Suprapubic skin (tissue), 4 donors: ENCODE measurements around the gene TSPAN18. TPM values are rescaled to one million over a fixed set of nuclear protein-coding genes. Genes with fewer than 3 reads are reported as not detected.

ENCODE experiments used
- DNase-seq, 2 donors: peaks; one replicate each; pipeline ENCODE4 v3.0.0-alpha.2; 2019; ENCODE audit warnings: low spot score in 2 of 2
- H3K27ac ChIP-seq: fragments of 200-600 bp; sonication (generic); one replicate; pipeline ENCODE4 v1.5.1; 2019
- H3K27me3 ChIP-seq: fragments of 200-600 bp; sonication (generic); one replicate; pipeline ENCODE4 v1.5.1; 2019
- H3K36me3 ChIP-seq: fragments of 200-600 bp; sonication (generic); one replicate; pipeline ENCODE4 v1.5.1; 2019
- H3K4me1 ChIP-seq: fragments of 200-600 bp; sonication (generic); one replicate; pipeline ENCODE4 v1.5.1; 2019
- H3K4me3 ChIP-seq: fragments of 200-600 bp; sonication (generic); one replicate; pipeline ENCODE4 v1.5.1; 2019; ENCODE audit warnings: mild to moderate bottlenecking
- H3K9me3 ChIP-seq: fragments of 200-600 bp; sonication (generic); one replicate; pipeline ENCODE4 v1.5.1; 2019
- CTCF ChIP-seq, 2 donors: fragments of 200-600 bp in 1 of 2; fragments of 450-650 bp in 1 of 2; sonication (generic) in 1 of 2; IDR thresholded peaks; one replicate each; pipeline ENCODE4 v1.5.1; 2016 to 2019; ENCODE audit warnings: antibody characterized with exemption in 2 of 2, mild to moderate bottlenecking in 1 of 2, moderate library complexity in 1 of 2
- EP300 ChIP-seq: sonication (generic); formaldehyde crosslinking; IDR thresholded peaks from one replicate; pipeline ENCODE4 v1.6.1; 2017; ENCODE audit warnings: antibody characterized with exemption
- POLR2A ChIP-seq, 2 donors: fragments of 450-650 bp; IDR thresholded peaks; one replicate each; pipeline ENCODE4 v1.6.1; 2017; ENCODE audit warnings: antibody characterized with exemption in 2 of 2, mild to moderate bottlenecking in 2 of 2, moderate library complexity in 2 of 2
- POLR2AphosphoS5 ChIP-seq, 3 donors: sonication (generic); formaldehyde crosslinking; IDR thresholded peaks; one replicate each; pipeline ENCODE4 v1.6.1; 2017; ENCODE audit warnings: antibody characterized with exemption in 3 of 3
- WGBS: methylation state at CpG from one replicate; pipeline ENCODE4 v1.1.5; 2018; 5-methylcytosine and 5-hydroxymethylcytosine counted together
- total RNA-seq, 4 donors: library from RNA; depleted of rRNA; stranded (reverse); fragments of >200 nt; gene quantifications; one replicate each; pipeline ENCODE4 v1.1.0, GENCODE V29; 2016

TSPAN18 gene
- total RNA-seq, 4 donors from 2014 or later = 1.3 to 5.1 (median 3.9) TPM

DNA sequence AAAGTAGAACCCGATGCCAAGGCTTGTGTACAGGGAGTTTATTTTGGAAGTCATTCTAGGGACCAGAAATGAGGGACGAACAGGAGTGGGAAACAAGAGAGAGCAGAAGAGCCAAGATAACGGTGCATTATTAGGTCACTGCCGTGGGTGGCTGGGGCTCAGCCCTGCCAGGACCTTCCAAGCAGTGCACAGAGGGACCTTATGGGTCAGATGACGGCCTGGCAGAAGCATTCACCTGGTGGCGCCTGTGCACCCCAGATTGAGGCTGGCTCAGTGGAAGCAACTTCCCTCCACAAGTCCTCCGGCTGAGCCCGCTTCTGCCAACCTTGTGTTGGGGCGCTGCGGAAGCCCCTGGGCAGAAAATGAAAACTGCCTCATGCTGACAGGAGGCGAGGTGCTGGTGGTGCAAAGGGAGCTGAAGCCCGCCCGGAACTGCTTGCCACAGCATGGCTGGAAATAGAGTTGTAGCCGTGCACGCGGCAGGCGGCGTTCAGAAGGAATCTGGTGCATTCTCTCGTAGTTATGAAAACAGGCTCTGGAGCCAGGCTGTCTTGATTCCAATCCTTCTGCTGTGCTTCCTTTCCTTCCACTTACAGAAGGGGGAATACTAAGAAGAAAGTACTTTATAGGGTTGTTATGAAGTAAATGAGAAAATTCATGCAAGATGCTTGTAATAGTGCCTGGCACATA, 246.1 kb downstream of the TSPAN18 start:
- H3K4me1 ChIP-seq = peaks cover 9% of the 10 kb centered on the region
- no peak for DNase-seq
- no peak overlapping the region for H3K4me3 ChIP-seq
- WGBS = 78% methylated on average over 19 of the region's 19 CpGs
- H3K27me3 ChIP-seq = no peaks in the 10 kb centered on the region
- no peak overlapping the region for H3K27ac ChIP-seq
- TF ChIP-seq EP300 (no peak), POLR2AphosphoS5 (IDR thresholded peaks at IDR 0.05) (no peak), CTCF (IDR thresholded peaks at IDR 0.05) (no peak), POLR2A (IDR thresholded peaks at IDR 0.05) (no peak)
- H3K9me3 ChIP-seq = no peaks in the 10 kb centered on the region
- no peaks in the 10 kb centered on the region for H3K36me3 ChIP-seq

DNA sequence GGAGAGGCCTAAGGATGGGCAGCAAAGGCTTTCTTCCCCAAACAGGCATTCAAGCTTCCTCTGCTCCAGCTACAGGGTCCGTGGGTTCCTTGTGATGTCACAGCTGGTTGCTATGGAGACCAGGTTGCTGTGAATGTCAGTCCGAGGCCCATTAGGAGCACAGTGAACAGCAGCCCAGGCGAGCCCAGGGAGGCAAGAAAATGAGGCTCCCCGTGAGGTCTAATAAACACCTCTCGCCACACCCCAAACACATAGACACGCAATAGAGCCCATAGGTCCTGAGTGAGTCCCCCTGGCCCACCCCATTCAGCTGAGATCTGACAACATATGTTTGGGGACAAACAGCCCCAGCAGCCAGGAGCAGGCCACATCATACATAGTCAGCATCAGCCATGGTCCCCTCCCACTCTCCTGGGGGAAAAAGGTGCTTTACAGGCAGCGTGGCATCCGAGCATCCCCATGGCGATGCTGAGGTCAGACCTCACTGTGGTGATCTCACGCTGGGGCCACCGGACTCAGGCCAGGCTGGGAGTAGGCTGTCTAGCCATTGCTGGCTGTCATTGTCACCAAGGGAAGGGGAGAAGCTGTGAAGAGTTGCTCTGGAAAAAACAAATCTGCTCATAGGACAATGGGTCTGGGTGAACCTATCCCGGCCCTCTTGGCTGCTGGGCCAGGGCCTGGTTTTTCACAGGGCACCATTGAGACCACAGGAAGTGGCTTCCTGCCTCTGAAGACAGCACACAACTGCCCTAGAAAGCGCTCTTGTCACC, 247.1 kb downstream of the TSPAN18 start:
- H3K27ac ChIP-seq = no peak overlapping the region

DNA sequence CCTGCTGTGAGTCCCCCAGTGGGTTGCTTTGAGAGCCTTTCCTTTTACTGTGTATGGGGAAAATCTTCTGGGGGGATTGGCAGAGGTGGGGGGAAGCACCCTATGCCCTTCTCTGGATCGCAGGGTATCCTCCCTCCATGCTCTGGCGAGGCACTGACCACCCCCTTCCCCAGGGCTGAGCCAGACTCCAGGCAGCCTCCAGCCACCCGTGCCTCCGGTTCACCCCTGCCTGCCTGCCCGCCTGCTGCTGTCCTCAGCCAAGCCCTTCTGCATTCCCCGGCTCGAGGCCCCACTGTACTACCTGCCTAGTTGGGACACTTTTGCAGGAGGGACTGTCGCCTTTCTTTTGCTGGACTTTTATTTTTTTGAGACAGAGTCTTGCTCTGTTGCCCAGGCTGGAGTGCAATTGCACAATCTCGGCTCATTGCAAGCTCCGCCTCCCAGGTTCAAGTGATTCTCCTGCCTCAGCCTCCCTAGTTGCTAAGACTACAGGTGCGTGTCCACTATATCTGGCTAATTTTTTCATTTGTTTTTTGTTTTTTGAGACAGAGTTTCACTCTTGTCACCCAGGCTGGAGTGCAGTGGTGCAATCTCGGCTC, 247.7 kb downstream of the TSPAN18 start:
- Histone ChIP-seq H3K4me3 (no peak overlapping the region), H3K27me3 (no peaks in the 10 kb centered on the region), H3K9me3 (no peaks in the 10 kb centered on the region), H3K36me3 (no peaks in the 10 kb centered on the region), H3K4me1 (peaks cover 22% of the 10 kb centered on the region), H3K27ac (no peak overlapping the region)
- DNase-seq = no peak
- 86% methylated on average over 12 of the region's 12 CpGs for WGBS
- TF ChIP-seq POLR2A (IDR thresholded peaks at IDR 0.05) (no peak), POLR2AphosphoS5 (IDR thresholded peaks at IDR 0.05) (no peak), EP300 (no peak)

More for the DNA sequence above, 247.1 kb downstream of the TSPAN18 start:
- Histone ChIP-seq H3K4me3 (no peak overlapping the region), H3K36me3 (no peaks in the 10 kb centered on the region), H3K9me3 (no peaks in the 10 kb centered on the region), H3K4me1 (peaks cover 15% of the 10 kb centered on the region), H3K27me3 (no peaks in the 10 kb centered on the region)
- WGBS = 76% methylated on average over 7 of the region's 13 CpGs
- no peak for DNase-seq
- TF ChIP-seq CTCF (IDR thresholded peaks at IDR 0.05) (no peak), POLR2A (IDR thresholded peaks at IDR 0.05) (no peak), POLR2AphosphoS5 (IDR thresholded peaks at IDR 0.05) (no peak), EP300 (no peak)

DNA sequence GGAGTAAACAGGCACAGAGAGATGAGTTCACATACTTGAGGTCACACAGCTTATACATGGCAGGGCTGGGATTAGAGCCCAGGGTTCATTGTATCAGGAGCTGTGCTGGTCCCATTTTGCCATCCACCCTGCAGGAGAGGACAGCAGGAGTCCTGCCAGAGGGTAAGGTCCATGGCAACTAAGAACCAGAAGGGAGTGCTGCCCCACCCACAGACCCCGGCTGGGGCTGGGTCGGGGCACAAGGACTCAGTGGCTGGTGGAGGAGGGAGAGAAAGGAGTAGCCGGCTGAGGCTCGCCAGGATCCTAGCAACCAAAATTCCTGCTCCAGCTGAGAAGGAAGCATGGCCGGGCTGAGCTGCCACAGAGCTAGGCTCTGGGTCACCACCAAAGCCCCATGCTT, 249.8 kb downstream of the TSPAN18 start:
- H3K27ac ChIP-seq = no peak overlapping the region
- no peak for DNase-seq
- 91% methylated on average over 5 of the region's 5 CpGs for WGBS

GRCh38 chr11:44977493-44977984, 250.8 kb downstream of the TSPAN18 start:
- Histone ChIP-seq H3K27ac (no peak overlapping the region), H3K27me3 (no peaks in the 10 kb centered on the region), H3K4me1 (peaks cover 32% of the 10 kb centered on the region), H3K4me3 (no peak overlapping the region), H3K36me3 (no peaks in the 10 kb centered on the region), H3K9me3 (no peaks in the 10 kb centered on the region)
- WGBS = 30% methylated on average over 9 of the region's 9 CpGs
- TF ChIP-seq EP300 (no peak), POLR2A (IDR thresholded peaks at IDR 0.05) (no peak), CTCF (IDR thresholded peaks at IDR 0.05) (no peak), POLR2AphosphoS5 (IDR thresholded peaks at IDR 0.05) (no peak)
- DNase-seq = no peak

More for the DNA sequence above, 249.8 kb downstream of the TSPAN18 start:
- H3K4me1 ChIP-seq = peaks cover 32% of the 10 kb centered on the region
- H3K27me3 ChIP-seq = no peaks in the 10 kb centered on the region
- H3K36me3 ChIP-seq = no peaks in the 10 kb centered on the region
- H3K4me3 ChIP-seq = no peak overlapping the region
- no peak for TF ChIP-seq EP300
- TF ChIP-seq POLR2A (IDR thresholded peaks at IDR 0.05) = no peak
- TF ChIP-seq CTCF (IDR thresholded peaks at IDR 0.05) = no peak
- no peak for TF ChIP-seq POLR2AphosphoS5 (IDR thresholded peaks at IDR 0.05)
- H3K9me3 ChIP-seq = no peaks in the 10 kb centered on the region
